ENCODE measurements around the gene NUMA1. TPM values are rescaled to one million over a fixed set of nuclear protein-coding genes. Genes with fewer than 3 reads are reported as not detected.

The NUMA1 gene
- total and polyA plus RNA-seq, 2 of the 8 experiments (the other 6 are each of a cell fraction or from before 2014, with no cell fraction given) = 101 to 107 TPM

DNA sequence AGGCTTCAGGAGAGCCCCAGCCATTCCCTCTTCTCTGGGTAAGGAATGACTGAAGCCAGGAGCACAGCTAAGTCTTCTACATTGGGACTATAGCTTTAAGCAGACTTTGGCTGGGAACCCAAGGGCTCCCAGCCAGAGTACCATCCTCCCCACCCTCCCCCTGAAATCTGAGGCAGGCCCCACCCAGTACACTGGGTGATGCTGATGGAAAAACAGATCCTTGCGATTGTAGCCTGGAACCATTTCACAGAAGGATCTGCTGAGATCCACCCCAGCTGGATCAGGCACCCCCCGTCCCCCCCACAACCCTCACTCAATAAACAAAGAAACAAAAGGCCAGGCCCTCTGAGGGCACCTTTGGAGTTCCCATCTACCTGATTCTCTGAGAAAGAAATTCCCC is 41.9 kb downstream of the NUMA1 start:
- Histone ChIP-seq H3K4me2 (ENCODE audit: insufficient read depth in 1 of 2, low read depth in 2 of 2, low read length in 2 of 2) (peak overlapping the region; percentile 73 to 92; a peak in 3 of 4 replicates), H2AFZ (ENCODE audit: low read length) (no peak overlapping the region), H3K14ac (ENCODE audit: insufficient read length) (no peak overlapping the region), H3K79me1 (ENCODE audit: low read depth, low read length) (peaks cover 15% of the 10 kb centered on the region), H3K18ac (ENCODE audit: extremely low read depth, low read length) (no peak overlapping the region), H4K91ac (replicated peaks; ENCODE audit: insufficient read length, low read length) (no peak overlapping the region), H3K4ac (replicated peaks; ENCODE audit: insufficient read length, low read depth, low read length) (no peak overlapping the region), H3K27me3 (replicated peaks in 1 of 4; ENCODE audit: control insufficient read depth in 3 of 4, extremely low read depth in 1 of 4, insufficient read depth in 3 of 4, low read length in 3 of 4) (no peaks in the 10 kb centered on the region), H3K27ac (ENCODE audit: low read depth, low read length) (no peak overlapping the region), H2AK5ac (ENCODE audit: low read depth, low read length) (no peak overlapping the region), H3K56ac (replicated peaks; ENCODE audit: insufficient read length, low read depth, low read length) (no peak overlapping the region), H2BK15ac (ENCODE audit: low read length) (no peak overlapping the region), H3K79me2 (ENCODE audit: control insufficient read depth in 1 of 2, insufficient read depth in 2 of 2, low read length in 2 of 2) (peaks cover 10 to 60% of the 10 kb centered on the region in 2 experiments; a peak in 3 of 4 replicates), H2BK20ac (ENCODE audit: low read length) (no peak overlapping the region), H2BK120ac (replicated peaks; ENCODE audit: low read depth, low read length) (no peak overlapping the region), H3K36me3 (ENCODE audit: control insufficient read depth in 2 of 4, insufficient read depth in 4 of 4, low read length in 3 of 4) (peaks cover 0 to 21% (median 2%) of the 10 kb centered on the region in 4 experiments; a peak in 4 of 8 replicates), H2BK5ac (ENCODE audit: low read depth, low read length) (no peak overlapping the region), H4K20me1 (replicated peaks in 1 of 2; ENCODE audit: control insufficient read depth in 1 of 2, insufficient read depth in 2 of 2, low read length in 2 of 2) (no peaks in the 10 kb centered on the region), H3K9ac (replicated peaks in 1 of 4; ENCODE audit: extremely low read depth in 1 of 4, low read depth in 3 of 4, low read length in 3 of 4) (no peak overlapping the region), H4K5ac (ENCODE audit: insufficient read length, low read depth, low read length) (no peak overlapping the region), H4K8ac (ENCODE audit: extremely low read depth, insufficient read depth, low read length) (no peak overlapping the region), H3K4me1 (replicated peaks in 1 of 4; ENCODE audit: control insufficient read depth in 3 of 4, insufficient read depth in 4 of 4, low read length in 3 of 4) (peaks cover 29 to 36% (median 33%) of the 10 kb centered on the region in 4 experiments), H3K23me2 (ENCODE audit: low read depth, low read length) (peaks cover 7% of the 10 kb centered on the region), H3K9me3 (ENCODE audit: insufficient read depth in 2 of 2, low read depth in 1 of 2, low read length in 1 of 2) (no peaks in the 10 kb centered on the region), H3K23ac (ENCODE audit: insufficient read length) (no peak overlapping the region), H3K4me3 (ENCODE audit: extremely low read depth in 1 of 4, insufficient read depth in 2 of 4, low read depth in 3 of 4, low read length in 4 of 4) (peak overlapping the region in 1 of 4 experiments; percentile 55; a peak in 1 of 8 replicates), H2BK12ac (ENCODE audit: low read depth, low read length) (no peak overlapping the region)
- TF ChIP-seq KDM5A (IDR thresholded peaks at IDR 0.05; ENCODE audit: low read length) (no peak), CREB1 (IDR thresholded peaks at IDR 0.05) (no peak), CHD2 (IDR thresholded peaks at IDR 0.05; ENCODE audit: low read length) (no peak), SP4 (IDR thresholded peaks at IDR 0.05; ENCODE audit: low read length) (no peak), JUN (IDR thresholded peaks at IDR 0.05; ENCODE audit: low read depth, low read length) (no peak), TEAD4 (IDR thresholded peaks at IDR 0.05; ENCODE audit: low read depth, low read length) (no peak), CHD1 (IDR thresholded peaks at IDR 0.05; ENCODE audit: low read depth, low read length) (no peak), RFX5 (IDR thresholded peaks at IDR 0.05; ENCODE audit: borderline replicate concordance, low read depth, low read length) (no peak), NRF1 (IDR thresholded peaks at IDR 0.05; ENCODE audit: low read depth, low read length) (no peak)
- TF ChIP-seq, protein P1, sequence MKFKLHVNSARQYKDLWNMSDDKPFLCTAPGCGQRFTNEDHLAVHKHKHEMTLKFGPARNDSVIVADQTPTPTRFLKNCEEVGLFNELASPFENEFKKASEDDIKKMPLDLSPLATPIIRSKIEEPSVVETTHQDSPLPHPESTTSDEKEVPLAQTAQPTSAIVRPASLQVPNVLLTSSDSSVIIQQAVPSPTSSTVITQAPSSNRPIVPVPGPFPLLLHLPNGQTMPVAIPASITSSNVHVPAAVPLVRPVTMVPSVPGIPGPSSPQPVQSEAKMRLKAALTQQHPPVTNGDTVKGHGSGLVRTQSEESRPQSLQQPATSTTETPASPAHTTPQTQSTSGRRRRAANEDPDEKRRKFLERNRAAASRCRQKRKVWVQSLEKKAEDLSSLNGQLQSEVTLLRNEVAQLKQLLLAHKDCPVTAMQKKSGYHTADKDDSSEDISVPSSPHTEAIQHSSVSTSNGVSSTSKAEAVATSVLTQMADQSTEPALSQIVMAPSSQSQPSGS (IDR thresholded peaks at IDR 0.05; ENCODE audit: low read length) = no peak
- POLR2A ChIA-PET (ENCODE audit: partially characterized antibody) = interaction anchor here (1.0 to 4.8 kb wide), 7 partner anchors 8 to 74 kb away, joined by 3 to 33 read pairs (median 4); partner anchors contain the start of genes ANAPC15 and LRRC51
- DNase-seq (ENCODE audit: low read depth in 1 of 2, low spot score in 2 of 2) = no peak
- FAIRE-seq = no peak
- 80% methylated on average over 2 of the region's 2 CpGs; no CpG with 5 or more reads in 1 of the 2 experiments for WGBS, 2 experiments (ENCODE audit: extremely low coverage in 1 of 2, insufficient coverage in 1 of 2, insufficient read length in 1 of 2, insufficient replicate concordance in 2 of 2, low coverage in 1 of 2, low lambda C conversion rate in 2 of 2, missing lambda C conversion rate in 1 of 2)
- CTCF ChIA-PET (ENCODE audit: partially characterized antibody) = interaction anchor here (0.6 to 4.6 kb wide), 11 partner anchors 9 to 246 kb away, joined by 3 to 57 read pairs (median 6); no protein-coding TSS in a partner anchor
